Measurements from ENCODE around the gene TXNRD1.
"Not testable (repeated sequence)": the region's sequence is repeated elsewhere in the genome, so short reads cannot be mapped to it uniquely, and the experiment has no call there.

Gene TXNRD1

DNA sequence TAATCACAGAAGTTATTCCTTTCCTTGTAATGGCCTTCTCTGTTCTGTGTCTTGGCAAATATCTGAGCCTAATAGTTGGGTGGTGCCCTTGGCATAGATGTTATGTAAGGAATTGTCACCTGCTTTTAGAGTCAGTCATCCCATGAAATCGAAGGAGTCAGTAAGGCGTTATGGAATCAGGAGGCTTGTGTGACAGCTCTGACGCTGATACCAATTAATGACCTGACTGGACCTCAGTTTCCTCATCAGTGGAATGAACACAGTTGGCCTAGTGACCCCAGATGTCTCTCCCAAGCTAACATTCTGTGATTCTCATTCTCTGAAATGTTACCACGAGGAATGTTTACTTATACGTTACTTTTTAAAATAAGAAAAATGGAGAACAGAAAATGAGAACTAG lies 32.1 kb downstream of the TXNRD1 start:
- H3K4me1 ChIP-seq (ENCODE audit: control insufficient read depth, low read depth, low read length), result peaks cover 6% of the 10 kb centered on the region
- no peaks in the 10 kb centered on the region for H3K36me3 ChIP-seq (ENCODE audit: control insufficient read depth, low read depth, low read length)
- no peak overlapping the region for H3K4me3 ChIP-seq (ENCODE audit: low read length)
- no peaks in the 10 kb centered on the region for H3K9me3 ChIP-seq (ENCODE audit: control insufficient read depth, low read depth, low read length)
- H3K27ac ChIP-seq (ENCODE audit: low read length), result no peak overlapping the region
- H3K9ac ChIP-seq (ENCODE audit: low read length), result no peak overlapping the region
- H3K27me3 ChIP-seq (ENCODE audit: control insufficient read depth, insufficient read depth, low read length), result no peaks in the 10 kb centered on the region

DNA sequence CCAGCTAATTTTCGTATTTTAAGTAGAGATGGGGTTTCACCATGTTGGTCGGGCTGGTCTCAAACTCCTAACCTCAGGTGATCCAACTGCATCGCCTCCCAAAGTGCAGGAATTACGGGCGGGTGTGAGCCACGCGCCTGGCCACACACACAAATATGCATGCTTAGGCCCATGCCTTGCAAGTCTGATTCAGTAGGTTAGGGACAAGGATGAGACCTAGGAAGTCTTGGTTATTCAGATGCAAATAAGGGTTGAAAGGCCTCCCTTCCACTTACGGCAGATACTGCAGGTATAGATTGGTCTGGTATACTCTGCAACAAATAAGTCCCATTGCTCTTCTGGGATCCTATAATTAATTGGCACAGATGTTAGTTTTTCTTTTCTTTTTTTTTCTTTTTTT lies 32.9 kb downstream of the TXNRD1 start:
- Histone ChIP-seq H3K9me3 (ENCODE audit: control insufficient read depth, low read depth, low read length) (no peaks in the 10 kb centered on the region), H3K27me3 (ENCODE audit: control insufficient read depth, insufficient read depth, low read length) (no peaks in the 10 kb centered on the region), H3K4me1 (ENCODE audit: control insufficient read depth, low read depth, low read length) (peaks cover 6% of the 10 kb centered on the region), H3K4me3 (ENCODE audit: low read length) (no peak overlapping the region), H3K27ac (ENCODE audit: low read length) (no peak overlapping the region), H3K36me3 (ENCODE audit: control insufficient read depth, low read depth, low read length) (no peaks in the 10 kb centered on the region), H3K9ac (ENCODE audit: low read length) (no peak overlapping the region)

DNA sequence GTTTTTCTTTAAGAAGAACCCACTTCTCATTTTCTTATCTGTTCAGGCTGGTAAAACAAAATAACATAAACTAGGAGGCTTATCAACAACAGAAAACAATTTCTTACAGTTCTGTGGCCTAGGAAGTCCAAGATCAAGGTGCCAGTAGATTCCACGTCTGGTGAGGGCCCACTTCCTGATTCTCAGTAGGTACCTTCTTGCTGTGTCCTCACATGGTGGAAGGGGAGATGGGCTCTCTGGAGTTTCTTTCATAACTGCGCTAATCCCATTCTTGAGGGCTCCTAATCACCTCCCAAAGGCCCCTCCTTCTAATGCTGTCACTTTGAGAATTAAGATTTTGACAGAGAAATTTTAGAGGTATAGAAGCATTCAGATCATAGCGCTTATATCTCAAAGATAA lies 33.4 kb downstream of the TXNRD1 start:
- H3K4me1 ChIP-seq (ENCODE audit: control insufficient read depth, low read depth, low read length), result peaks cover 6% of the 10 kb centered on the region
- H3K36me3 ChIP-seq (ENCODE audit: control insufficient read depth, low read depth, low read length), result no peaks in the 10 kb centered on the region
- H3K4me3 ChIP-seq (ENCODE audit: low read length), result no peak overlapping the region
- no peaks in the 10 kb centered on the region for H3K9me3 ChIP-seq (ENCODE audit: control insufficient read depth, low read depth, low read length)
- no peaks in the 10 kb centered on the region for H3K27me3 ChIP-seq (ENCODE audit: control insufficient read depth, insufficient read depth, low read length)
- no peak overlapping the region for H3K9ac ChIP-seq (ENCODE audit: low read length)
- H3K27ac ChIP-seq (ENCODE audit: low read length), result no peak overlapping the region

DNA sequence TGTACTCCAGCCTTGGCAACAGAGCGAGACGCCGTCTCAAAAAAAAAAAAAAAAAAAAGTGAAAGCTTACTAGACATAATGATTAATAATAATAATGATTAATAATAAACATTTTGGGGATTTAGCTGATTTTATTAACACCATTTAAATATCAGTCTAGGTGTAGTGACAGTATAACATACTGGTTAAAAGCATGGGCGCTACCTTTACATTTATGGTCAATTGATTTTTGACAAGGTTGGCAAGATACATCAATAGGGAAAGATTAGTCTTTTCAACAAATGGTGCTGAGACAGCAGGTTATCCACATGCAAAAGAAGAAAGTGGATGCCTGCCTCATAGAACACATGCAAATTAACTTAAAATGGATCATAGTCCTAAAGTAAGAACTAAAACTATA lies 34.3 kb downstream of the TXNRD1 start:
- H3K9me3 ChIP-seq (ENCODE audit: control insufficient read depth, low read depth, low read length), result no peaks in the 10 kb centered on the region
- H3K27ac ChIP-seq (ENCODE audit: low read length), result no peak overlapping the region
- H3K36me3 ChIP-seq (ENCODE audit: control insufficient read depth, low read depth, low read length), result no peaks in the 10 kb centered on the region
- no peak overlapping the region for H3K4me3 ChIP-seq (ENCODE audit: low read length)
- peaks cover 6% of the 10 kb centered on the region for H3K4me1 ChIP-seq (ENCODE audit: control insufficient read depth, low read depth, low read length)
- H3K9ac ChIP-seq (ENCODE audit: low read length), result no peak overlapping the region
- H3K27me3 ChIP-seq (ENCODE audit: control insufficient read depth, insufficient read depth, low read length), result no peaks in the 10 kb centered on the region

DNA sequence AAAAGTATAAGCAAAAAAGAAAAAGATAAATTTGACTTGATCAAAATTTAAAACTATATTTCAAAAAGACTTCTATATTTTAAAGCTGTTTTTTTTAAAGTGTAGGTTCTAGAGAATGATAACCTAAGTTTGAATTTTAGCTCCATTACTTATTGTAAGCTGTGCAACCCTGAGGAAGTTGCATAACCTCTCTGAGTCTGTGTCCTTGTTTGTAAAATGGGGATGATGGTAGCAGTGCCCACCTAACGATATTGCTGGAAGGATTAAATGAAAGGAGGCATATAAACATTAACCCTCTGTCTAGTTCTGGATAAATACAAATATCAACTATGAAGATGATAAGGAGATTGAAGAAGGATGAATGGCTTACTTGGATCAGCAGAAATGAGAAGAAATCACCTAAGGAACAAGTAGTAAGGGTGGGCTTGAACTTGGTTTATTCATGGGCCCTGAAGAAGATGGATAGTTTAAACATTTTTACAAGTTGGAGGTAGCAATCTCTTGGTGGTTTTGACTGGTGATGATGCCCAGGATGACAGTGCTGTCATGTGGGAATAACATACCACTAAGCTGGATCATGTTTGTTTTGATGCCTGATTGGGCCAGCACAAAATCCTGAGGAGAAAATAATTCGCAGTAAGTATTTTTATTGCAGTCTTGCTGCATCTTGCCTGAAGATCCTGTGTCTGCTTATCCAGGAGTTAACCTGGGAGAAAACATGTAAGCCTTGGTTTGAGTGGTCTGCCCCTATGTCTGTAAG lies 35.0 kb downstream of the TXNRD1 start:
- H3K27ac ChIP-seq (ENCODE audit: low read length), result no peak overlapping the region
- H3K4me1 ChIP-seq (ENCODE audit: control insufficient read depth, low read depth, low read length), result peaks cover 6% of the 10 kb centered on the region
- no peaks in the 10 kb centered on the region for H3K36me3 ChIP-seq (ENCODE audit: control insufficient read depth, low read depth, low read length)
- H3K4me3 ChIP-seq (ENCODE audit: low read length), result no peak overlapping the region
- no peaks in the 10 kb centered on the region for H3K9me3 ChIP-seq (ENCODE audit: control insufficient read depth, low read depth, low read length)
- H3K27me3 ChIP-seq (ENCODE audit: control insufficient read depth, insufficient read depth, low read length), result no peaks in the 10 kb centered on the region
- no peak overlapping the region for H3K9ac ChIP-seq (ENCODE audit: low read length)

DNA sequence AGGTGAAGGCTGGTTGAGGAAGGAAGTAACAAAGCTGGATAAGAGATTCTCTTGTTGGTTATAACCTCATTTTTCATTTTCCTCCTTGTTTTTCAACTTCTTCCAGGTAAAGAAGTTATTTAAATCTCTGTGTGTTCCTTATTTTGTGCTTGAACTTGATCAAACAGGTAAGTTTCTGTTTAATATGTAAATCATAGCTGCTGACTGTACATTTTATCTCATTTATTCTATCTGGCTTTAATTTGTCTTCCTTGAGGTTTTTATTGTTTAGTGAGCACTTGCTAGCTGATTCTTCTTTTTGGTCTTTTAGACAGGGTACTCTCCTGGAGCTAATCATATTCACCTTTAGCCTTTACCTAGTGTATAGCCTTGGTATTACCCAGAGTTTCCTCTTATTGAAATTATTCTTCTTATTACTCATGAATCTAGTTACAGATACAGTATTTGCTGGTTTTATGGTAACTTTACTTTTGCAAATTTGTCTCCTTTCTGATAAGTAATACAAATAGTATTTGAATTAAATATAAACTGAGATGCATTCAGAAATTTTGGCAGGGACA lies 42.4 kb downstream of the TXNRD1 start:
- H3K4me3 ChIP-seq (ENCODE audit: low read length), result no peak overlapping the region

DNA sequence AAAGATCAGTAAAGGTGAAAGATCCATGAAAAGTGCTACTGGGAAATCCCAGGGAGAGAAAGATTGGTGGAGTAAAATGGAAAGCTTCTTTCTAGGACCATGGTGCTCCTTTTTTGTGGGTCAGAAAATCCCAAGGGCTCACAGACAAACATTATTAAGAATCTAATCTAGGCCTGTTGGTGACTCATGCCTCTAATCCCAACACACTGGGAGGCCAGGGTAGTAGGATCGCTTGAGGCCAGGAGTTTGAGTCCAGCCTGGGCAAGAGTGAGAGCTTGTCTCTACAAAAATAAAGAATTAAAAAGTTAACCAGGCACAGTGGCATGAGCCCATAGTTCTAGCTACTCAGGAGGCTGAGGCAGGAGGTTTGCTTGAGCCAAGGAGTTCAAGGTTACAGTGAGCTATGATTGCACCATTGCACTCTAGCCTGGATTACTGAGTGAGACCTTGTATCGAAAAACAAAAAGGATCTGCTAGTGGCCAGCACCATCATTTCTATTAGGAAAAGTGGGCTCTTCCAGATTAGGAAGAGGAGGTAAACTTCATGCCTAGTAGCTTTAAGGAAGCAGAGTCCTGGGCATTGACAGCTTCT lies 43.0 kb downstream of the TXNRD1 start:
- Histone ChIP-seq H3K27ac (ENCODE audit: low read length) (no peak overlapping the region), H3K9me3 (ENCODE audit: control insufficient read depth, low read depth, low read length) (no peaks in the 10 kb centered on the region), H3K4me1 (ENCODE audit: control insufficient read depth, low read depth, low read length) (no peaks in the 10 kb centered on the region), H3K9ac (ENCODE audit: low read length) (no peak overlapping the region), H3K27me3 (ENCODE audit: control insufficient read depth, insufficient read depth, low read length) (no peaks in the 10 kb centered on the region), H3K36me3 (ENCODE audit: control insufficient read depth, low read depth, low read length) (no peaks in the 10 kb centered on the region), H3K4me3 (ENCODE audit: low read length) (no peak overlapping the region)

More for the DNA sequence above, 42.4 kb downstream of the TXNRD1 start:
- no peaks in the 10 kb centered on the region for H3K36me3 ChIP-seq (ENCODE audit: control insufficient read depth, low read depth, low read length)
- H3K9me3 ChIP-seq (ENCODE audit: control insufficient read depth, low read depth, low read length), result no peaks in the 10 kb centered on the region
- H3K9ac ChIP-seq (ENCODE audit: low read length), result no peak overlapping the region
- no peak overlapping the region for H3K27ac ChIP-seq (ENCODE audit: low read length)
- no peaks in the 10 kb centered on the region for H3K4me1 ChIP-seq (ENCODE audit: control insufficient read depth, low read depth, low read length)
- no peaks in the 10 kb centered on the region for H3K27me3 ChIP-seq (ENCODE audit: control insufficient read depth, insufficient read depth, low read length)

DNA sequence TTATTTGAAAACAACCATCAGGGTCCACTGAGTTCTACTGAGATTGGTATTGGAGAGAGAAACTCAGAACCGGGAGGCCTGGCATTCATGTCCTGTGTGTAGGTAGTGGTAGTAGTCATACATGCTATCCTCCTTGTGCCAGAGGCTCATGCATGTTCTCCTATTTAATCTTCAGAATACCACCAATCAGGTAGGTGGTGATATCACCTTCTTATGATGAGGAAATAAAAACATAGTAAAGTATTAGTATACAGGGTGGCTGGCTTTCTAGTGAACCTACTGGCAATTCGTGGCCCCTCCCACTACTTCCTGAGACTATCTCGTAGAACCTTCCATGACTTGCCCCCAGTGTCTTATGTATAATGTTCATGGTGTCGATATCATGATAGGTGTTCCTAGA lies 47.4 kb downstream of the TXNRD1 start:
- no peak overlapping the region for H3K9ac ChIP-seq (ENCODE audit: low read length)
- no peaks in the 10 kb centered on the region for H3K36me3 ChIP-seq (ENCODE audit: control insufficient read depth, low read depth, low read length)
- no peaks in the 10 kb centered on the region for H3K27me3 ChIP-seq (ENCODE audit: control insufficient read depth, insufficient read depth, low read length)
- H3K4me1 ChIP-seq (ENCODE audit: control insufficient read depth, low read depth, low read length), result no peaks in the 10 kb centered on the region
- H3K27ac ChIP-seq (ENCODE audit: low read length), result no peak overlapping the region
- no peak overlapping the region for H3K4me3 ChIP-seq (ENCODE audit: low read length)
- no peaks in the 10 kb centered on the region for H3K9me3 ChIP-seq (ENCODE audit: control insufficient read depth, low read depth, low read length)

DNA sequence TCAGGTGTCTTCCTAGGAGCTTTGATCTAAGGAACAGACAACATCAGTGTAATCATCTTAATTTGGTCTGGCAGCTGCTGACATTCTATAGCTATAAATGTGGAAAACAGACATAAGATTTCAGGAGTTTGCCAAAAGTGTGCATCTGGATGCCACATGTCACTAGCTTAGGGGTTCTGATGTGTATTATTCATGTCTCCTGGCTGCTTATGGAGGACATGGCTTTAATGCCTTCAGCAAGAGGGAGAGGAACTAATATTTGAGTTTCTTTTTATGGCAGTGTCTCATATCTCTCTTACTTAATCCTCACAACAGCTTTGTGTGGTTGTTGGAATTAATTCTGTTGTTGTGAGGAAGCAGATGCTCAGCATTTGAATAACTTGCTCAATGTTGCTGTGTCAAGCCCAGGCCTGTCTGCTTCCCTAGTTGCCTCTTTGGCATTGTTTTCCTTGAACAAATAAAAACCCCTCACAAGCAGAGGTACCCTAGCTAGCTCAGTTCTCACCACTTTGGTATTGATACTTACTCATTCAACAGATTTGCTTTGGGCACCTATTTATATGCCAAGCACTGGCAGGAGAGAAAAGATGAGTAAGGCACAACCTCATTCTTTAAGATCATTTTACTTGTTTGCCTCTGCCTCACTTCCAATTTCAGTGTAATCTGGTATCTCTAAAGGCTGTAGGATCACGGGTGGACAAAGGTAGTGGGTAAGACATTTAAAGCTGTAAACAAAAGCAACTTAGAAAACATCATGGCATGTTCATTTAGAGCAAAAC lies 48.2 kb downstream of the TXNRD1 start:
- Histone ChIP-seq H3K4me3 (ENCODE audit: low read length) (no peak overlapping the region), H3K27ac (ENCODE audit: low read length) (no peak overlapping the region), H3K36me3 (ENCODE audit: control insufficient read depth, low read depth, low read length) (no peaks in the 10 kb centered on the region), H3K4me1 (ENCODE audit: control insufficient read depth, low read depth, low read length) (no peaks in the 10 kb centered on the region), H3K9ac (ENCODE audit: low read length) (no peak overlapping the region), H3K27me3 (ENCODE audit: control insufficient read depth, insufficient read depth, low read length) (no peaks in the 10 kb centered on the region), H3K9me3 (ENCODE audit: control insufficient read depth, low read depth, low read length) (no peaks in the 10 kb centered on the region)

DNA sequence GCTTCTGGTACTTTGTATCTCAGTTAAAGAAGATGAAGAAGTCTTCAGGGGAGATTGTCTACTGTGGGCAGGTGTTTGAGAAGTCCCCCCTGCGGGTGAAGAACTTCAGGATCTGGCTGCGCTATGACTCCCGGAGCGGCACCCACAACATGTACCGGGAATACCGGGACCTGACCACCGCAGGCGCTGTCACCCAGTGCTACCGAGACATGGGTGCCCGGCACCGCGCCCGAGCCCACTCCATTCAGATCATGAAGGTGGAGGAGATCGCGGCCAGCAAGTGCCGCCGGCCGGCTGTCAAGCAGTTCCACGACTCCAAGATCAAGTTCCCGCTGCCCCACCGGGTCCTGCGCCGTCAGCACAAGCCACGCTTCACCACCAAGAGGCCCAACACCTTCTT lies 49.9 kb downstream of the TXNRD1 start:
- not testable (repeated sequence) for H3K36me3 ChIP-seq (ENCODE audit: control insufficient read depth, low read depth, low read length); H3K27ac ChIP-seq (ENCODE audit: low read length); H3K27me3 ChIP-seq (ENCODE audit: control insufficient read depth, insufficient read depth, low read length); H3K9ac ChIP-seq (ENCODE audit: low read length); H3K4me1 ChIP-seq (ENCODE audit: control insufficient read depth, low read depth, low read length); H3K4me3 ChIP-seq (ENCODE audit: low read length); H3K9me3 ChIP-seq (ENCODE audit: control insufficient read depth, low read depth, low read length)

DNA sequence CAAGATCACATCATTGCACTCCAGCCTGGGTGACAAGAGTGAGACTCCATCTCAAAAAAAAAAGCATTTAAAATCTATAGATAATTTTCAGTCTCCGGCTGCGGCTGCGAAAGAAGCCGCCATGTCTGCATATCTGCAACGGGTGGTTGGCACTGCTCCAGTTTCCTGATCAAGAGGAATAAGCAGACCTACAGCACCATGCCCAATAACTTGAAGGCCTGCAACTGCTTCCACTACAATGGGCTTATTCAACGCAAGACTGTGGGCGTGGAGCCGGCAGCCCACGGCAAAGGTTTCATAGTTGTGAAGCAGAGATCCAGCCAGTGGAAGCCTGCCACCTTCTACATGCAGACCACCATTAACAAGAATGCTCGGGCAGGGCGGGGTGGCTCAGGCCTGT lies 57.4 kb downstream of the TXNRD1 start:
- no peak overlapping the region for H3K9ac ChIP-seq (ENCODE audit: low read length)
- no peak overlapping the region for H3K27ac ChIP-seq (ENCODE audit: low read length)
- H3K4me3 ChIP-seq (ENCODE audit: low read length), result no peak overlapping the region
- H3K27me3 ChIP-seq (ENCODE audit: control insufficient read depth, insufficient read depth, low read length), result no peaks in the 10 kb centered on the region
- H3K4me1 ChIP-seq (ENCODE audit: control insufficient read depth, low read depth, low read length), result no peaks in the 10 kb centered on the region
- no peaks in the 10 kb centered on the region for H3K36me3 ChIP-seq (ENCODE audit: control insufficient read depth, low read depth, low read length)
- H3K9me3 ChIP-seq (ENCODE audit: control insufficient read depth, low read depth, low read length), result no peaks in the 10 kb centered on the region

Measured in iPS-18a (cell line).